ENCODE measurements around the gene RLN1.
"Not testable (repeated sequence)": the region's sequence is repeated elsewhere in the genome, so short reads cannot be mapped to it uniquely, and the experiment has no call there.

RLN1 gene

GRCh38 chr9:5321601-5322000 is 18.1 kb downstream of the RLN1 start:
- not testable (repeated sequence) for DNase-seq

- no peak for DNase-seq
These were observed 18.6 kb downstream of the RLN1 start for GRCh38 chr9:5321058-5321457.

- DNase-seq: not testable (repeated sequence)
These were observed 23.3 kb downstream of the RLN1 start for GRCh38 chr9:5316406-5316805.

- DNase-seq: no peak
These were observed 24.3 kb downstream of the RLN1 start for GRCh38 chr9:5315187-5315923.

- no peak for DNase-seq
These were observed 28.8 kb downstream of the RLN1 start for GRCh38 chr9:5310851-5311250.

GRCh38 chr9:5305741-5306140 is 33.9 kb downstream of the RLN1 start:
- no peak for DNase-seq

- not testable (repeated sequence) for DNase-seq
These were observed 35.6 kb downstream of the RLN1 start, which contains the start of gene RLN2 for GRCh38 chr9:5303840-5304795. RLN2 (minus strand) TSS chr9:5304716; CDS start chr9:5304580, 136 bp downstream.

- DNase-seq: no peak
These were observed 38.1 kb downstream of the RLN1 start for GRCh38 chr9:5301544-5301943.

- DNase-seq: no peak
These were observed 47.5 kb downstream of the RLN1 start for GRCh38 chr9:5292141-5292540.

GRCh38 chr9:5288591-5288990 is 51.1 kb downstream of the RLN1 start:
- DNase-seq: no peak

- DNase-seq: no peak
These were observed 53.4 kb downstream of the RLN1 start for GRCh38 chr9:5286262-5286661.
